Natural killer cell (primary cell): ENCODE data around the gene PLPPR1. TPM values are rescaled to one million over a fixed set of nuclear protein-coding genes. Genes with fewer than 3 reads are reported as not detected.

Experiments used
- ATAC-seq, 3 donors: fragments of 150-1000 bp in 2 of 3; fragments of 200-7000 bp in 1 of 3; cut with Tn5 transposase; 1 replicate in 1 of 3; 2 replicates in 2 of 3; pipeline ENCODE4 v1.10.0; 2021; ENCODE audit warnings: mild to moderate bottlenecking in 2 of 3, moderate library complexity in 2 of 3
- DNase-seq, 2 donors: peaks; one replicate each; pipeline versions ENCODE4 v3.0.0 to v3.0.0-alpha.2; 2013 to 2021; ENCODE audit warnings: mixed read lengths in 1 of 2
- H3K27ac ChIP-seq: one replicate; pipeline ENCODE4 v1.5.1; 2013; ENCODE audit warnings: mild to moderate bottlenecking, low read length
- H3K27me3 ChIP-seq: one replicate; pipeline ENCODE4 v1.6.1; 2013; ENCODE audit warnings: low read length; ENCODE audit not compliant: control insufficient read depth, insufficient read depth
- H3K36me3 ChIP-seq: one replicate; pipeline ENCODE4 v1.6.1; 2013; ENCODE audit warnings: low read length; ENCODE audit not compliant: control insufficient read depth, insufficient read depth
- H3K4me1 ChIP-seq: one replicate; pipeline ENCODE4 v1.6.1; 2013; ENCODE audit warnings: low read length; ENCODE audit not compliant: control insufficient read depth, insufficient read depth
- H3K4me3 ChIP-seq: one replicate; pipeline ENCODE4 v1.5.1; 2013; ENCODE audit warnings: low read length
- H3K9me3 ChIP-seq: one replicate; pipeline ENCODE4 v1.6.1; 2013; ENCODE audit warnings: low read length; ENCODE audit not compliant: control insufficient read depth, insufficient read depth
- H3K27ac Mint-ChIP-seq, 2 donors: one replicate each; pipeline ENCODE4 v1.8.0; 2022; ENCODE audit warnings: mild to moderate bottlenecking in 2 of 2, mixed read lengths in 2 of 2, moderate library complexity in 1 of 2
- H3K27me3 Mint-ChIP-seq, 2 donors: one replicate each; pipeline ENCODE4 v1.8.0; 2022; ENCODE audit warnings: low read depth in 2 of 2, mixed read lengths in 2 of 2
- H3K36me3 Mint-ChIP-seq: one replicate; pipeline ENCODE4 v1.8.0; 2022; ENCODE audit warnings: mixed read lengths
- H3K4me1 Mint-ChIP-seq, 2 donors: one replicate each; pipeline ENCODE4 v1.8.0; 2022; ENCODE audit warnings: mixed read lengths in 2 of 2
- H3K4me3 Mint-ChIP-seq: one replicate; pipeline ENCODE4 v1.8.0; 2022; ENCODE audit warnings: mild to moderate bottlenecking, moderate library complexity, mixed read lengths
- H3K9me3 Mint-ChIP-seq, 2 donors: one replicate each; pipeline ENCODE4 v1.8.0; 2022; ENCODE audit warnings: mixed read lengths in 2 of 2
- WGBS: methylation state at CpG from one replicate; pipeline ENCODE4 v1.1.7; 2013; ENCODE audit warnings: missing lambda C conversion rate; ENCODE audit not compliant: insufficient coverage; 5-methylcytosine and 5-hydroxymethylcytosine counted together
- intact Hi-C: fragments of 100-400 bp; cut with micrococcal nuclease; formaldehyde crosslinking; loops from one replicate; pipeline ENCODE4 v1.14.2; 2022
- total RNA-seq, 4 donors: library from RNA; stranded (reverse); fragments of 120-200 nt in 1 of 4; gene quantifications; one replicate each; pipeline versions ENCODE4 v1.2.3 to v1.2.4, GENCODE V29; 2013 to 2022
- TF ChIP-seq, protein P1 (sequence below): fragments of 200-600 bp; IDR thresholded peaks from one replicate; pipeline ENCODE4 v1.8.0; 2022; ENCODE audit warnings: antibody characterized with exemption

The PLPPR1 gene
- total RNA-seq, 3 donors from 2014 or later (not counting 1 experiment from before 2014, with no cell fraction given), result not detected

DNA sequence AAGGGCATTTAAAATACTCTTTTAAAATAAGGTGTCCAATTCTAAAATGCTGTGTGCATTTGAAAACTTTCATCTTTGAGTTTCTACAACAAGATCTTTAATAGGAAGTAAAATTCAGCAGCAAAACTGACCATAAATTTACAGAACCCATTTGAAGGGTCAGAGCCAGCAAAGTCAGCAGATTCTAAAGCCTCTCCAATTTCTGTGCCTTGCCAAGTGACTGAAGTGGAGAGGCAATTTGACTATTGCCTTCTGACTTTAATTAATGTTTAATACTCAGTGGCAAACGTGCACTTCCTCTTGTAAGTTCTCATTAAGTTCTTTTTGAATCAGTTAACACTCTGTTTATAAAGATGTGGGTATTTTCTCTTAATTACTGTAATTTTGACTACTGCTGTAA is 201.1 kb downstream of the PLPPR1 start:
- H3K27me3 ChIP-seq, result no peaks in the 10 kb centered on the region
- Mint-ChIP-seq H3K4me3 (no peak overlapping the region), H3K9me3 (peaks cover 0 to 2% of the 10 kb centered on the region in 2 donors), H3K27ac (no peak overlapping the region), H3K4me1 (no peaks in the 10 kb centered on the region), H3K36me3 (no peaks in the 10 kb centered on the region), H3K27me3 (no peaks in the 10 kb centered on the region)
- H3K36me3 ChIP-seq, result no peaks in the 10 kb centered on the region
- DNase-seq (no peak), ATAC-seq (no peak)
- H3K4me3 ChIP-seq, result no peak overlapping the region
- TF ChIP-seq, protein P1, sequence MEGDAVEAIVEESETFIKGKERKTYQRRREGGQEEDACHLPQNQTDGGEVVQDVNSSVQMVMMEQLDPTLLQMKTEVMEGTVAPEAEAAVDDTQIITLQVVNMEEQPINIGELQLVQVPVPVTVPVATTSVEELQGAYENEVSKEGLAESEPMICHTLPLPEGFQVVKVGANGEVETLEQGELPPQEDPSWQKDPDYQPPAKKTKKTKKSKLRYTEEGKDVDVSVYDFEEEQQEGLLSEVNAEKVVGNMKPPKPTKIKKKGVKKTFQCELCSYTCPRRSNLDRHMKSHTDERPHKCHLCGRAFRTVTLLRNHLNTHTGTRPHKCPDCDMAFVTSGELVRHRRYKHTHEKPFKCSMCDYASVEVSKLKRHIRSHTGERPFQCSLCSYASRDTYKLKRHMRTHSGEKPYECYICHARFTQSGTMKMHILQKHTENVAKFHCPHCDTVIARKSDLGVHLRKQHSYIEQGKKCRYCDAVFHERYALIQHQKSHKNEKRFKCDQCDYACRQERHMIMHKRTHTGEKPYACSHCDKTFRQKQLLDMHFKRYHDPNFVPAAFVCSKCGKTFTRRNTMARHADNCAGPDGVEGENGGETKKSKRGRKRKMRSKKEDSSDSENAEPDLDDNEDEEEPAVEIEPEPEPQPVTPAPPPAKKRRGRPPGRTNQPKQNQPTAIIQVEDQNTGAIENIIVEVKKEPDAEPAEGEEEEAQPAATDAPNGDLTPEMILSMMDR, result no peak
- H3K4me1 ChIP-seq, result no peaks in the 10 kb centered on the region
- H3K27ac ChIP-seq, result no peak overlapping the region
- WGBS, result no CpG with 5 or more reads among the region's 1 CpG
- H3K9me3 ChIP-seq, result no peaks in the 10 kb centered on the region
- intact Hi-C loops, result no loop called here

GRCh38 chr9:101232405-101232977 is 204.0 kb downstream of the PLPPR1 start:
- no peaks in the 10 kb centered on the region for H3K4me1 Mint-ChIP-seq
- H3K4me1 ChIP-seq, result no peaks in the 10 kb centered on the region
- H3K27ac ChIP-seq, result no peak overlapping the region
- no peaks in the 10 kb centered on the region for H3K9me3 ChIP-seq
- DNase-seq, result no peak
- 88% methylated on average over 2 of the region's 2 CpGs for WGBS
- no peaks in the 10 kb centered on the region for H3K36me3 ChIP-seq
- TF ChIP-seq, protein P1, result no peak
- intact Hi-C loops, result no loop called here
- no peaks in the 10 kb centered on the region for H3K27me3 ChIP-seq
- no peaks in the 10 kb centered on the region for H3K36me3 Mint-ChIP-seq
- H3K27ac Mint-ChIP-seq, result no peak overlapping the region
- no peak for ATAC-seq
- peaks cover 0 to 4% of the 10 kb centered on the region in 2 donors for H3K9me3 Mint-ChIP-seq
- no peaks in the 10 kb centered on the region for H3K27me3 Mint-ChIP-seq
- no peak overlapping the region for H3K4me3 ChIP-seq
- H3K4me3 Mint-ChIP-seq, result no peak overlapping the region

GRCh38 chr9:101235105-101235866 is 206.8 kb downstream of the PLPPR1 start:
- Histone ChIP-seq H3K27ac (no peak overlapping the region), H3K4me3 (no peak overlapping the region), H3K27me3 (no peaks in the 10 kb centered on the region), H3K36me3 (no peaks in the 10 kb centered on the region), H3K9me3 (no peaks in the 10 kb centered on the region), H3K4me1 (no peaks in the 10 kb centered on the region)
- Mint-ChIP-seq H3K4me3 (no peak overlapping the region), H3K9me3 (peaks cover 0 to 4% of the 10 kb centered on the region in 2 donors), H3K4me1 (no peaks in the 10 kb centered on the region), H3K36me3 (no peaks in the 10 kb centered on the region), H3K27ac (no peak overlapping the region), H3K27me3 (no peaks in the 10 kb centered on the region)
- 38% methylated on average over 4 of the region's 6 CpGs for WGBS
- intact Hi-C loops, result no loop called here
- no peak for DNase-seq
- TF ChIP-seq, protein P1, result no peak
- no peak for ATAC-seq
